ENCODE measurements around the gene PRPF6. TPM values are rescaled to one million over a fixed set of nuclear protein-coding genes. Genes with fewer than 3 reads are reported as not detected.
A peak's percentile ranks its signal among the peaks of the same experiment; 100 is the strongest.

The PRPF6 gene
- total RNA-seq, 4 donors from 2014 or later, result 70.7 to 93.0 (median 83.9) TPM

GRCh38 chr20:64038565-64039292 lies 57.8 kb downstream of the PRPF6 start:
- peaks cover 11% of the 10 kb centered on the region for H3K36me3 ChIP-seq
- peaks cover 36% of the 10 kb centered on the region for H3K27me3 ChIP-seq
- H3K27ac ChIP-seq, result no peak overlapping the region
- peak overlapping the region; percentile 56 for H3K4me3 ChIP-seq
- TF ChIP-seq POLR2A (IDR thresholded peaks at IDR 0.05), result no peak
- peak; percentile 13 to 70 for TF ChIP-seq CTCF (IDR thresholded peaks at IDR 0.05)
- TF ChIP-seq EP300 (IDR thresholded peaks at IDR 0.05), result no peak
- TF ChIP-seq POLR2AphosphoS5 (IDR thresholded peaks at IDR 0.05), result no peak
- H3K9me3 ChIP-seq, result no peaks in the 10 kb centered on the region
- peak in 1 of 2 donors; percentile 88 for DNase-seq (ENCODE audit: low spot score in 2 of 2)
- peaks cover 47% of the 10 kb centered on the region for H3K4me1 ChIP-seq
- 2% methylated on average over 19 of the region's 91 CpGs for WGBS

- H3K27me3 ChIP-seq, result peaks cover 36% of the 10 kb centered on the region
- H3K9me3 ChIP-seq, result no peaks in the 10 kb centered on the region
- peaks cover 5% of the 10 kb centered on the region for H3K36me3 ChIP-seq
- 21% methylated on average over 17 of the region's 17 CpGs for WGBS
- no peak for DNase-seq (ENCODE audit: low spot score in 2 of 2)
- no peak overlapping the region for H3K27ac ChIP-seq
- H3K4me3 ChIP-seq, result peak overlapping the region; percentile 56
- H3K4me1 ChIP-seq, result peaks cover 51% of the 10 kb centered on the region
- TF ChIP-seq EP300 (IDR thresholded peaks at IDR 0.05), result no peak
- TF ChIP-seq POLR2A (IDR thresholded peaks at IDR 0.05), result no peak
- no peak for TF ChIP-seq POLR2AphosphoS5 (IDR thresholded peaks at IDR 0.05)
- TF ChIP-seq CTCF (IDR thresholded peaks at IDR 0.05), result no peak
Measured at GRCh38 chr20:64039293-64040160, 58.6 kb downstream of the PRPF6 start.

GRCh38 chr20:64040231-64041039 lies 59.5 kb downstream of the PRPF6 start:
- Histone ChIP-seq H3K9me3 (no peaks in the 10 kb centered on the region), H3K27me3 (peaks cover 41% of the 10 kb centered on the region), H3K4me3 (no peak overlapping the region), H3K4me1 (peaks cover 59% of the 10 kb centered on the region), H3K27ac (no peak overlapping the region), H3K36me3 (no peaks in the 10 kb centered on the region)
- peak in 1 of 2 donors; percentile 65 for DNase-seq (ENCODE audit: low spot score in 2 of 2)
- 69% methylated on average over 8 of the region's 12 CpGs for WGBS
- TF ChIP-seq EP300 (IDR thresholded peaks at IDR 0.05) (no peak), CTCF (IDR thresholded peaks at IDR 0.05) (no peak), POLR2AphosphoS5 (IDR thresholded peaks at IDR 0.05) (no peak), POLR2A (IDR thresholded peaks at IDR 0.05) (no peak)

- no peak overlapping the region for H3K27ac ChIP-seq
- DNase-seq (ENCODE audit: low spot score in 2 of 2), result no peak
- H3K4me3 ChIP-seq, result peak overlapping the region; percentile 46
- H3K4me1 ChIP-seq, result peaks cover 59% of the 10 kb centered on the region
- H3K27me3 ChIP-seq, result peaks cover 47% of the 10 kb centered on the region
- no peak for TF ChIP-seq POLR2A (IDR thresholded peaks at IDR 0.05)
- no peak for TF ChIP-seq CTCF (IDR thresholded peaks at IDR 0.05)
- TF ChIP-seq POLR2AphosphoS5 (IDR thresholded peaks at IDR 0.05), result no peak
- no peak for TF ChIP-seq EP300 (IDR thresholded peaks at IDR 0.05)
- no peaks in the 10 kb centered on the region for H3K36me3 ChIP-seq
- WGBS, result 20% methylated on average over 1 of the region's 15 CpGs
- H3K9me3 ChIP-seq, result no peaks in the 10 kb centered on the region
Measured at GRCh38 chr20:64041040-64041780, 60.3 kb downstream of the PRPF6 start.

All from suprapubic skin (tissue), 4 donors.